Natural killer cell (primary cell): Measurements from ENCODE around the gene MSANTD2. TPM values are rescaled to one million over a fixed set of nuclear protein-coding genes. Genes with fewer than 3 reads are reported as not detected.

Experiments
- ATAC-seq, 3 donors: fragments of 150-1000 bp in 2 of 3; fragments of 200-7000 bp in 1 of 3; cut with Tn5 transposase; 1 replicate in 1 of 3; 2 replicates in 2 of 3; pipeline ENCODE4 v1.10.0; 2021; ENCODE audit warnings: mild to moderate bottlenecking in 2 of 3, moderate library complexity in 2 of 3
- DNase-seq, 2 donors: peaks; one replicate each; pipeline versions ENCODE4 v3.0.0 to v3.0.0-alpha.2; 2013 to 2021; ENCODE audit warnings: mixed read lengths in 1 of 2
- H3K27ac ChIP-seq: one replicate; pipeline ENCODE4 v1.5.1; 2013; ENCODE audit warnings: mild to moderate bottlenecking, low read length
- H3K27me3 ChIP-seq: one replicate; pipeline ENCODE4 v1.6.1; 2013; ENCODE audit warnings: low read length; ENCODE audit not compliant: control insufficient read depth, insufficient read depth
- H3K36me3 ChIP-seq: one replicate; pipeline ENCODE4 v1.6.1; 2013; ENCODE audit warnings: low read length; ENCODE audit not compliant: control insufficient read depth, insufficient read depth
- H3K4me1 ChIP-seq: one replicate; pipeline ENCODE4 v1.6.1; 2013; ENCODE audit warnings: low read length; ENCODE audit not compliant: control insufficient read depth, insufficient read depth
- H3K4me3 ChIP-seq: one replicate; pipeline ENCODE4 v1.5.1; 2013; ENCODE audit warnings: low read length
- H3K9me3 ChIP-seq: one replicate; pipeline ENCODE4 v1.6.1; 2013; ENCODE audit warnings: low read length; ENCODE audit not compliant: control insufficient read depth, insufficient read depth
- H3K27ac Mint-ChIP-seq, 2 donors: one replicate each; pipeline ENCODE4 v1.8.0; 2022; ENCODE audit warnings: mild to moderate bottlenecking in 2 of 2, mixed read lengths in 2 of 2, moderate library complexity in 1 of 2
- H3K27me3 Mint-ChIP-seq, 2 donors: one replicate each; pipeline ENCODE4 v1.8.0; 2022; ENCODE audit warnings: low read depth in 2 of 2, mixed read lengths in 2 of 2
- H3K36me3 Mint-ChIP-seq: one replicate; pipeline ENCODE4 v1.8.0; 2022; ENCODE audit warnings: mixed read lengths
- H3K4me1 Mint-ChIP-seq, 2 donors: one replicate each; pipeline ENCODE4 v1.8.0; 2022; ENCODE audit warnings: mixed read lengths in 2 of 2
- H3K4me3 Mint-ChIP-seq: one replicate; pipeline ENCODE4 v1.8.0; 2022; ENCODE audit warnings: mild to moderate bottlenecking, moderate library complexity, mixed read lengths
- H3K9me3 Mint-ChIP-seq, 2 donors: one replicate each; pipeline ENCODE4 v1.8.0; 2022; ENCODE audit warnings: mixed read lengths in 2 of 2
- CTCF ChIP-seq: fragments of 200-600 bp; IDR thresholded peaks from one replicate; pipeline ENCODE4 v1.8.0; 2022; ENCODE audit warnings: antibody characterized with exemption
- WGBS: methylation state at CpG from one replicate; pipeline ENCODE4 v1.1.7; 2013; ENCODE audit warnings: missing lambda C conversion rate; ENCODE audit not compliant: insufficient coverage; 5-methylcytosine and 5-hydroxymethylcytosine counted together
- intact Hi-C: fragments of 100-400 bp; cut with micrococcal nuclease; formaldehyde crosslinking; loops from one replicate; pipeline ENCODE4 v1.14.2; 2022
- total RNA-seq, 4 donors: library from RNA; stranded (reverse); fragments of 120-200 nt in 1 of 4; gene quantifications; one replicate each; pipeline versions ENCODE4 v1.2.3 to v1.2.4, GENCODE V29; 2013 to 2022

MSANTD2 gene
- total RNA-seq, 3 donors from 2014 or later (not counting 1 experiment from before 2014, with no cell fraction given) = 10.1 to 14.1 (median 13.3) TPM

- Mint-ChIP-seq H3K27me3 (no peaks in the 10 kb centered on the region), H3K4me3 (no peak overlapping the region), H3K4me1 (peaks cover 25 to 34% of the 10 kb centered on the region in 2 donors), H3K36me3 (no peaks in the 10 kb centered on the region), H3K27ac (peak overlapping the region; percentile 15 to 32), H3K9me3 (no peaks in the 10 kb centered on the region)
- DNase-seq (no peak), ATAC-seq (peak in 2 of 3 donors; percentile 15 to 45)
- WGBS = 77% methylated on average over 3 of the region's 4 CpGs
- Histone ChIP-seq H3K9me3 (no peaks in the 10 kb centered on the region), H3K27me3 (no peaks in the 10 kb centered on the region), H3K27ac (no peak overlapping the region), H3K4me3 (no peak overlapping the region), H3K36me3 (no peaks in the 10 kb centered on the region), H3K4me1 (no peaks in the 10 kb centered on the region)
- no peak for TF ChIP-seq CTCF
- intact Hi-C loops = no loop called here
These were observed 8.4 kb downstream of the MSANTD2 start for GRCh38 chr11:124791626-124792341.

- H3K27ac Mint-ChIP-seq = no peak overlapping the region
- Histone ChIP-seq H3K9me3 (no peaks in the 10 kb centered on the region), H3K27me3 (no peaks in the 10 kb centered on the region), H3K4me1 (no peaks in the 10 kb centered on the region), H3K4me3 (no peak overlapping the region), H3K27ac (no peak overlapping the region), H3K36me3 (no peaks in the 10 kb centered on the region)
- peaks cover 29 to 34% of the 10 kb centered on the region in 2 donors for H3K4me1 Mint-ChIP-seq
- no peak for TF ChIP-seq CTCF
- no peaks in the 10 kb centered on the region for H3K9me3 Mint-ChIP-seq
- DNase-seq = no peak
- H3K27me3 Mint-ChIP-seq = no peaks in the 10 kb centered on the region
- no peak for ATAC-seq
- intact Hi-C loops = no loop called here
- no peaks in the 10 kb centered on the region for H3K36me3 Mint-ChIP-seq
- no peak overlapping the region for H3K4me3 Mint-ChIP-seq
These were observed 11.7 kb downstream of the MSANTD2 start for GRCh38 chr11:124788521-124788920.

- no peaks in the 10 kb centered on the region for H3K36me3 Mint-ChIP-seq
- H3K27ac Mint-ChIP-seq = no peak overlapping the region
- Histone ChIP-seq H3K4me3 (no peak overlapping the region), H3K27ac (no peak overlapping the region), H3K9me3 (no peaks in the 10 kb centered on the region), H3K27me3 (no peaks in the 10 kb centered on the region), H3K4me1 (no peaks in the 10 kb centered on the region), H3K36me3 (no peaks in the 10 kb centered on the region)
- 100% methylated on average over 2 of the region's 2 CpGs for WGBS
- intact Hi-C loops = no loop called here
- no peak for ATAC-seq
- H3K27me3 Mint-ChIP-seq = no peaks in the 10 kb centered on the region
- H3K4me1 Mint-ChIP-seq = peaks cover 0 to 4% of the 10 kb centered on the region in 2 donors
- no peak for TF ChIP-seq CTCF
- no peak overlapping the region for H3K4me3 Mint-ChIP-seq
- no peak for DNase-seq
- no peaks in the 10 kb centered on the region for H3K9me3 Mint-ChIP-seq
These were observed 16.2 kb downstream of the MSANTD2 start for GRCh38 chr11:124784051-124784450.

- peaks cover 0 to 4% of the 10 kb centered on the region in 2 donors for H3K4me1 Mint-ChIP-seq
- TF ChIP-seq CTCF = no peak
- DNase-seq (no peak), ATAC-seq (no peak)
- H3K27me3 ChIP-seq = no peaks in the 10 kb centered on the region
- H3K9me3 Mint-ChIP-seq = no peaks in the 10 kb centered on the region
- H3K9me3 ChIP-seq = no peaks in the 10 kb centered on the region
- intact Hi-C loops = no loop called here
- H3K4me3 Mint-ChIP-seq = no peak overlapping the region
- no peaks in the 10 kb centered on the region for H3K27me3 Mint-ChIP-seq
- no peak overlapping the region for H3K27ac Mint-ChIP-seq
- no peak overlapping the region for H3K4me3 ChIP-seq
- no peaks in the 10 kb centered on the region for H3K36me3 Mint-ChIP-seq
- H3K4me1 ChIP-seq = no peaks in the 10 kb centered on the region
- no peaks in the 10 kb centered on the region for H3K36me3 ChIP-seq
- WGBS = 97% methylated on average over 4 of the region's 4 CpGs
- H3K27ac ChIP-seq = no peak overlapping the region
These were observed 17.2 kb downstream of the MSANTD2 start for GRCh38 chr11:124783002-124783401.
